ENCODE data around the gene EIF3CL. TPM values are rescaled to one million over a fixed set of nuclear protein-coding genes. Genes with fewer than 3 reads are reported as not detected.
"Not testable (repeated sequence)": the region's sequence is repeated elsewhere in the genome, so short reads cannot be mapped to it uniquely, and the experiment has no call there.

EIF3CL gene
- total and polyA plus RNA-seq, 2 of the 8 experiments (the other 6 are each of a cell fraction or from before 2014, with no cell fraction given): 210 TPM; not detected in 1

GRCh38 chr16:28363408-28363807 lies 40.2 kb downstream of the EIF3CL start, which contains the start of gene NPIPB6:
TSS of gene NPIPB6 (minus strand) at chr16:28363508. CDS start at chr16:28362822, 686 bp downstream.
- POLR2A ChIA-PET (ENCODE audit: partially characterized antibody); H3K4me2 ChIP-seq (ENCODE audit: insufficient read depth in 1 of 2, low read depth in 2 of 2, low read length in 2 of 2); DNase-seq (ENCODE audit: low read depth in 1 of 2, low spot score in 2 of 2); H4K91ac ChIP-seq (replicated peaks; ENCODE audit: insufficient read length, low read length); H3K79me1 ChIP-seq (ENCODE audit: low read depth, low read length); H3K14ac ChIP-seq (ENCODE audit: insufficient read length); H3K18ac ChIP-seq (ENCODE audit: extremely low read depth, low read length); H4K5ac ChIP-seq (ENCODE audit: insufficient read length, low read depth, low read length); FAIRE-seq; H3K9ac ChIP-seq (replicated peaks in 1 of 4; ENCODE audit: extremely low read depth in 1 of 4, low read depth in 3 of 4, low read length in 3 of 4); H2BK5ac ChIP-seq (ENCODE audit: low read depth, low read length); H3K23ac ChIP-seq (ENCODE audit: insufficient read length); H4K20me1 ChIP-seq (replicated peaks in 1 of 2; ENCODE audit: control insufficient read depth in 1 of 2, insufficient read depth in 2 of 2, low read length in 2 of 2); H2AFZ ChIP-seq (ENCODE audit: low read length); CTCF ChIA-PET (ENCODE audit: partially characterized antibody); H3K79me2 ChIP-seq (ENCODE audit: control insufficient read depth in 1 of 2, insufficient read depth in 2 of 2, low read length in 2 of 2); H3K4me3 ChIP-seq (ENCODE audit: extremely low read depth in 1 of 4, insufficient read depth in 2 of 4, low read depth in 3 of 4, low read length in 4 of 4); H3K56ac ChIP-seq (replicated peaks; ENCODE audit: insufficient read length, low read depth, low read length); H2BK15ac ChIP-seq (ENCODE audit: low read length); H3K4me1 ChIP-seq (replicated peaks in 1 of 4; ENCODE audit: control insufficient read depth in 3 of 4, insufficient read depth in 4 of 4, low read length in 3 of 4); H3K36me3 ChIP-seq (ENCODE audit: control insufficient read depth in 2 of 4, insufficient read depth in 4 of 4, low read length in 3 of 4); H2BK120ac ChIP-seq (replicated peaks; ENCODE audit: low read depth, low read length); H2AK5ac ChIP-seq (ENCODE audit: low read depth, low read length); H2BK12ac ChIP-seq (ENCODE audit: low read depth, low read length); H4K8ac ChIP-seq (ENCODE audit: extremely low read depth, insufficient read depth, low read length); H3K4ac ChIP-seq (replicated peaks; ENCODE audit: insufficient read length, low read depth, low read length); H3K23me2 ChIP-seq (ENCODE audit: low read depth, low read length); H3K9me3 ChIP-seq (ENCODE audit: insufficient read depth in 2 of 2, low read depth in 1 of 2, low read length in 1 of 2); H3K27me3 ChIP-seq (replicated peaks in 1 of 4; ENCODE audit: control insufficient read depth in 3 of 4, extremely low read depth in 1 of 4, insufficient read depth in 3 of 4, low read length in 3 of 4); H3K27ac ChIP-seq (ENCODE audit: low read depth, low read length); H2BK20ac ChIP-seq (ENCODE audit: low read length): not testable (repeated sequence)
- no CpG with 5 or more reads among the region's 5 CpGs for WGBS, 2 experiments (ENCODE audit: extremely low coverage in 1 of 2, insufficient coverage in 1 of 2, insufficient read length in 1 of 2, insufficient replicate concordance in 2 of 2, low coverage in 1 of 2, low lambda C conversion rate in 2 of 2, missing lambda C conversion rate in 1 of 2)

GRCh38 chr16:28362600-28362999 lies 41.0 kb downstream of the EIF3CL start:
- H2BK5ac ChIP-seq (ENCODE audit: low read depth, low read length); H3K4me2 ChIP-seq (ENCODE audit: insufficient read depth in 1 of 2, low read depth in 2 of 2, low read length in 2 of 2); H3K36me3 ChIP-seq (ENCODE audit: control insufficient read depth in 2 of 4, insufficient read depth in 4 of 4, low read length in 3 of 4); H2BK15ac ChIP-seq (ENCODE audit: low read length); H3K23ac ChIP-seq (ENCODE audit: insufficient read length); H3K27me3 ChIP-seq (replicated peaks in 1 of 4; ENCODE audit: control insufficient read depth in 3 of 4, extremely low read depth in 1 of 4, insufficient read depth in 3 of 4, low read length in 3 of 4); H2BK20ac ChIP-seq (ENCODE audit: low read length); H3K79me1 ChIP-seq (ENCODE audit: low read depth, low read length); FAIRE-seq; H4K20me1 ChIP-seq (replicated peaks in 1 of 2; ENCODE audit: control insufficient read depth in 1 of 2, insufficient read depth in 2 of 2, low read length in 2 of 2); DNase-seq (ENCODE audit: low read depth in 1 of 2, low spot score in 2 of 2); H2BK12ac ChIP-seq (ENCODE audit: low read depth, low read length); POLR2A ChIA-PET (ENCODE audit: partially characterized antibody); H3K4me1 ChIP-seq (replicated peaks in 1 of 4; ENCODE audit: control insufficient read depth in 3 of 4, insufficient read depth in 4 of 4, low read length in 3 of 4); H3K27ac ChIP-seq (ENCODE audit: low read depth, low read length); CTCF ChIA-PET (ENCODE audit: partially characterized antibody); H3K9ac ChIP-seq (replicated peaks in 1 of 4; ENCODE audit: extremely low read depth in 1 of 4, low read depth in 3 of 4, low read length in 3 of 4); H3K4me3 ChIP-seq (ENCODE audit: extremely low read depth in 1 of 4, insufficient read depth in 2 of 4, low read depth in 3 of 4, low read length in 4 of 4); H3K79me2 ChIP-seq (ENCODE audit: control insufficient read depth in 1 of 2, insufficient read depth in 2 of 2, low read length in 2 of 2); H3K56ac ChIP-seq (replicated peaks; ENCODE audit: insufficient read length, low read depth, low read length); H4K91ac ChIP-seq (replicated peaks; ENCODE audit: insufficient read length, low read length); H2AFZ ChIP-seq (ENCODE audit: low read length); H3K23me2 ChIP-seq (ENCODE audit: low read depth, low read length); H3K14ac ChIP-seq (ENCODE audit: insufficient read length); H2BK120ac ChIP-seq (replicated peaks; ENCODE audit: low read depth, low read length); H3K4ac ChIP-seq (replicated peaks; ENCODE audit: insufficient read length, low read depth, low read length); H2AK5ac ChIP-seq (ENCODE audit: low read depth, low read length); H4K8ac ChIP-seq (ENCODE audit: extremely low read depth, insufficient read depth, low read length); H4K5ac ChIP-seq (ENCODE audit: insufficient read length, low read depth, low read length); H3K18ac ChIP-seq (ENCODE audit: extremely low read depth, low read length); H3K9me3 ChIP-seq (ENCODE audit: insufficient read depth in 2 of 2, low read depth in 1 of 2, low read length in 1 of 2): not testable (repeated sequence)
- WGBS, 2 experiments (ENCODE audit: extremely low coverage in 1 of 2, insufficient coverage in 1 of 2, insufficient read length in 1 of 2, insufficient replicate concordance in 2 of 2, low coverage in 1 of 2, low lambda C conversion rate in 2 of 2, missing lambda C conversion rate in 1 of 2): 88% methylated on average over 2 of the region's 5 CpGs; no CpG with 5 or more reads in 1 of the 2 experiments
